HFF-Myc (cell line): Measurements from ENCODE around the gene UIMC1.
"Not testable (repeated sequence)": the region's sequence is repeated elsewhere in the genome, so short reads cannot be mapped to it uniquely, and the experiment has no call there.

Experiments used
- DNase-seq: peaks from one replicate; pipeline ENCODE4 v3.0.0-alpha.2; 2011; ENCODE audit warnings: low read depth; ENCODE audit errors: extremely low read depth
- H3K4me3 ChIP-seq: replicated peaks from 2 replicates; pipeline ENCODE4 v1.5.1; 2011; ENCODE audit warnings: low read depth, mild to moderate bottlenecking, control low read depth, low read length
- CTCF ChIP-seq: IDR thresholded peaks from 2 replicates; pipeline ENCODE4 v1.5.1; 2012; ENCODE audit warnings: mild to moderate bottlenecking, low read depth, low read length, control low read depth; ENCODE audit errors: missing control alignments

Gene UIMC1

GRCh38 chr5:177006265-177006972 is at the start of gene UIMC1:
Gene UIMC1, minus strand, starts transcription at chr5:177006779. Its CDS starts 24,164 bp downstream, at chr5:176982615.
- H3K4me3 ChIP-seq, result peak within 1 kb of the TSS; percentile 88
- peak; percentile 61 for DNase-seq
- TF ChIP-seq CTCF, result no peak

GRCh38 chr5:177049285-177049684 is 42.7 kb upstream of the UIMC1 start:
- no peak for DNase-seq
- TF ChIP-seq CTCF, result no peak
- no peak overlapping the region for H3K4me3 ChIP-seq

DNA sequence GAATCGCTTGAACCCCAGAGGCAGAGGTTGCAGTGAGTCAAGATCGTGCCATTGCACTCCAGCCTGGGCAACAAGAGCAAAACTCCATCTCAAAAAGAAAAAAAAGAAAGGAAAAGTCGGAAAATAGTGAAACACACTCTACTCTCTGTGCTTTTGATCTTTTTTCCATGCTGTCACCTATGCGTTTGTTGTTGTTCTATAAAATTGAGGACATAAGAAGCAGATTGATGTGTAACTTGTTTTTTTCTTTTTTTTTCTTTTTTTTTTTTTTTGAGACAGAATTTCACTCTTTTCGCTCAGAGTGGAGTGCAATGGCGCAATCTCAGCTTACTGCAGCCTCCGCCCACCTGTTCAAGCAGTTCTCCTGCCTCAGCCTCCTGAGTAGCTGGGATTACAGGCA is 42.0 kb upstream of the UIMC1 start:
- H3K4me3 ChIP-seq, DNase-seq: not testable (repeated sequence)

GRCh38 chr5:177045631-177046030 is 39.1 kb upstream of the UIMC1 start:
- no peak for TF ChIP-seq CTCF
- H3K4me3 ChIP-seq, result no peak overlapping the region

DNA sequence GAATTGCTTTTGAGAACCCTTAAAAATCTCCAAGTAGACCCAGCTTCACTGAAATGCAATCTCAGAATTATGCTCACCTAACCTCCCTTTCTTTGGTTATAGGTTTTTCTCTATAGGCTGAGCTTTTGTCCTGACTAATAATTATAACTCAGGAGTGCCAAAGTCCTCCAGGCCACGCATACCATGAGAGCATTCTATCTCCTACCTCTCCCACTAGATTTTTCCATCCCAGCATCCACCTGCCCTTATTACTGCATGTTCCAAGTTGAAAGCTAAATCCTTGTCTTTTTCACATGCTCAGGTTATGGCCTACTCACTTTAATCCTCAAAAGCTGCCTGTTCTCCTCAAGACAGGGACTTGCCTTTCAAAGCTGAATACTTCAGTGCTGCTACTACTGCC is 38.1 kb upstream of the UIMC1 start:
- no peak overlapping the region for H3K4me3 ChIP-seq
- no peak for TF ChIP-seq CTCF
- no peak for DNase-seq

More at GRCh38 chr5:177045631-177046030, 39.1 kb upstream of the UIMC1 start:
- no peak for DNase-seq

- no peak for TF ChIP-seq CTCF
- DNase-seq, result no peak
- H3K4me3 ChIP-seq, result no peak overlapping the region
Observed at GRCh38 chr5:177043958-177044357, 37.4 kb upstream of the UIMC1 start.

DNA sequence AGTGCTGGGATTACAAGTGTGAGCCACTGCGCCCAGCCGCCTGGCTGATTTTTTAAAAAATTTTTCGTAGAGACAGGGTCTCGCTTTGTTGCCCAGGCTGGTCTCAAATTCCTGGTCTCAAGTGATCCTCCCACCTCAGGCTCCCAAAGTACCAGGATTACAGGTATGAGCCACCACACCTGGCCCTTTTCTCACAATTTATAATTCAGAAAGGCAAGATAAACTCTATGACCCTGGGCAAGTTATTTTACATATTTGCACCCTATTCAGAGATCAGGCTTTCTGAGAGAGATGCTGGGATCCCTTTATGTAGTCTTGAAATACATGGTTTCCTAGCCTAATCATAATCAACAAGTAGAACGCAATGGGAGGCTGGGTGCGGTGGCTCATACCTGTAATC is 36.5 kb upstream of the UIMC1 start:
- no peak for TF ChIP-seq CTCF
- no peak for DNase-seq
- no peak overlapping the region for H3K4me3 ChIP-seq
